Stimulated activated effector memory CD8-positive, alpha-beta T cell treated with anti-CD3 and anti-CD28 coated beads, Interleukin-12 subunit alpha, Interleukin-12 subunit beta, amount 100 ng/mL, for 72 hours (primary cell): Measurements from ENCODE around the gene ITGA6.

ENCODE experiments used
- ATAC-seq: fragments of 150-1000 bp; cut with Tn5 transposase; 2 replicates; pipeline ENCODE4 v1.10.0; 2021
- DNase-seq, 2 donors: peaks; one replicate each; pipeline ENCODE4 v3.0.0; 2021 to 2022; ENCODE audit warnings: low spot score in 2 of 2
- H3K27ac Mint-ChIP-seq: one replicate; pipeline ENCODE4 v1.8.0; 2022; ENCODE audit warnings: mild to moderate bottlenecking, mixed read lengths
- H3K36me3 Mint-ChIP-seq: one replicate; pipeline ENCODE4 v1.8.0; 2022; ENCODE audit warnings: mild to moderate bottlenecking, mixed read lengths
- H3K4me1 Mint-ChIP-seq: one replicate; pipeline ENCODE4 v1.8.0; 2022; ENCODE audit warnings: mixed read lengths
- H3K4me3 Mint-ChIP-seq: one replicate; pipeline ENCODE4 v1.8.0; 2022; ENCODE audit warnings: mild to moderate bottlenecking, mixed read lengths
- H3K9me3 Mint-ChIP-seq: one replicate; pipeline ENCODE4 v1.8.0; 2022; ENCODE audit warnings: mixed read lengths

ITGA6 gene

GRCh38 chr2:172405673-172406072, 21.7 kb upstream of the ITGA6 start:
- no peak for ATAC-seq
- no peaks in the 10 kb centered on the region for H3K4me1 Mint-ChIP-seq

GRCh38 chr2:172408143-172408766, 19.1 kb upstream of the ITGA6 start:
- DNase-seq (no peak), ATAC-seq (no peak)
- Mint-ChIP-seq H3K4me1 (no peaks in the 10 kb centered on the region), H3K27ac (no peak overlapping the region), H3K9me3 (no peaks in the 10 kb centered on the region), H3K4me3 (no peak overlapping the region), H3K36me3 (no peaks in the 10 kb centered on the region)

More at GRCh38 chr2:172405673-172406072, 21.7 kb upstream of the ITGA6 start:
- Mint-ChIP-seq H3K9me3 (no peaks in the 10 kb centered on the region), H3K36me3 (no peaks in the 10 kb centered on the region), H3K27ac (no peak overlapping the region), H3K4me3 (no peak overlapping the region)
- no peak for DNase-seq

- no peak for DNase-seq
- no peaks in the 10 kb centered on the region for H3K4me1 Mint-ChIP-seq
- no peaks in the 10 kb centered on the region for H3K36me3 Mint-ChIP-seq
- no peak for ATAC-seq
- no peak overlapping the region for H3K4me3 Mint-ChIP-seq
- H3K9me3 Mint-ChIP-seq, result no peaks in the 10 kb centered on the region
- no peak overlapping the region for H3K27ac Mint-ChIP-seq
These were observed 18.3 kb upstream of the ITGA6 start for GRCh38 chr2:172409042-172409441.

GRCh38 chr2:172412984-172413492, 14.3 kb upstream of the ITGA6 start:
- no peaks in the 10 kb centered on the region for H3K36me3 Mint-ChIP-seq
- ATAC-seq, result no peak
- H3K4me1 Mint-ChIP-seq, result no peaks in the 10 kb centered on the region
- no peak for DNase-seq
- H3K4me3 Mint-ChIP-seq, result no peak overlapping the region
- H3K27ac Mint-ChIP-seq, result no peak overlapping the region
- H3K9me3 Mint-ChIP-seq, result no peaks in the 10 kb centered on the region

GRCh38 chr2:172415157-172415864, 12.1 kb upstream of the ITGA6 start:
- no peaks in the 10 kb centered on the region for H3K36me3 Mint-ChIP-seq
- H3K4me1 Mint-ChIP-seq, result no peaks in the 10 kb centered on the region
- no peak for DNase-seq
- ATAC-seq, result no peak
- H3K27ac Mint-ChIP-seq, result no peak overlapping the region
- no peaks in the 10 kb centered on the region for H3K9me3 Mint-ChIP-seq
- H3K4me3 Mint-ChIP-seq, result no peak overlapping the region

- Mint-ChIP-seq H3K4me1 (no peaks in the 10 kb centered on the region), H3K9me3 (no peaks in the 10 kb centered on the region), H3K4me3 (no peak overlapping the region), H3K36me3 (no peaks in the 10 kb centered on the region), H3K27ac (no peak overlapping the region)
- ATAC-seq (no peak), DNase-seq (no peak)
These were observed 11.6 kb upstream of the ITGA6 start for GRCh38 chr2:172415865-172416183.

GRCh38 chr2:172416447-172417058, 10.8 kb upstream of the ITGA6 start:
- peak; percentile 47 for ATAC-seq
- DNase-seq, result no peak
- Mint-ChIP-seq H3K36me3 (no peaks in the 10 kb centered on the region), H3K9me3 (no peaks in the 10 kb centered on the region), H3K4me1 (no peaks in the 10 kb centered on the region), H3K27ac (no peak overlapping the region), H3K4me3 (no peak overlapping the region)

- DNase-seq (no peak), ATAC-seq (no peak)
- no peak overlapping the region for H3K27ac Mint-ChIP-seq
- H3K4me1 Mint-ChIP-seq, result no peaks in the 10 kb centered on the region
- no peak overlapping the region for H3K4me3 Mint-ChIP-seq
- H3K9me3 Mint-ChIP-seq, result no peaks in the 10 kb centered on the region
- no peaks in the 10 kb centered on the region for H3K36me3 Mint-ChIP-seq
These were observed 7.2 kb upstream of the ITGA6 start for GRCh38 chr2:172420216-172420615.

GRCh38 chr2:172423160-172423559, 4.2 kb upstream of the ITGA6 start:
- Mint-ChIP-seq H3K4me1 (peaks cover 7% of the 10 kb centered on the region), H3K36me3 (no peaks in the 10 kb centered on the region), H3K4me3 (no peak overlapping the region), H3K27ac (no peak overlapping the region), H3K9me3 (no peaks in the 10 kb centered on the region)
- DNase-seq, result no peak
- no peak for ATAC-seq

GRCh38 chr2:172425336-172425735, 2.0 kb upstream of the ITGA6 start:
- Mint-ChIP-seq H3K36me3 (no peaks in the 10 kb centered on the region), H3K9me3 (no peaks in the 10 kb centered on the region), H3K27ac (no peak overlapping the region), H3K4me3 (no peak overlapping the region), H3K4me1 (peaks cover 21% of the 10 kb centered on the region)
- ATAC-seq (no peak), DNase-seq (no peak)

GRCh38 chr2:172426635-172427255, 641 bp upstream of the ITGA6 start:
- DNase-seq (no peak), ATAC-seq (no peak)
- Mint-ChIP-seq H3K4me1 (peaks cover 32% of the 10 kb centered on the region), H3K9me3 (no peaks in the 10 kb centered on the region), H3K27ac (no peak overlapping the region), H3K4me3 (peak overlapping the region; percentile 69), H3K36me3 (no peaks in the 10 kb centered on the region)

- DNase-seq, result peak in 1 of 2 donors; percentile 66
- H3K27ac Mint-ChIP-seq, result peak overlapping the region; percentile 3
These were observed 825 bp downstream of the ITGA6 start for GRCh38 chr2:172427990-172428831.

GRCh38 chr2:172428832-172429210, 1.4 kb downstream of the ITGA6 start:
- Mint-ChIP-seq H3K4me1 (peaks cover 49% of the 10 kb centered on the region), H3K4me3 (peak overlapping the region; percentile 69), H3K9me3 (no peaks in the 10 kb centered on the region), H3K36me3 (no peaks in the 10 kb centered on the region), H3K27ac (peak overlapping the region; percentile 3)
- ATAC-seq (no peak), DNase-seq (no peak)

More at GRCh38 chr2:172427990-172428831, 825 bp downstream of the ITGA6 start:
- peaks cover 43% of the 10 kb centered on the region for H3K4me1 Mint-ChIP-seq
- H3K36me3 Mint-ChIP-seq, result no peaks in the 10 kb centered on the region
- H3K4me3 Mint-ChIP-seq, result peak overlapping the region; percentile 69
- peak; percentile 71 for ATAC-seq
- no peaks in the 10 kb centered on the region for H3K9me3 Mint-ChIP-seq

- peak overlapping the region; percentile 69 for H3K4me3 Mint-ChIP-seq
- ATAC-seq (no peak), DNase-seq (no peak)
- H3K27ac Mint-ChIP-seq, result peak overlapping the region; percentile 3
- H3K4me1 Mint-ChIP-seq, result peaks cover 55% of the 10 kb centered on the region
- no peaks in the 10 kb centered on the region for H3K9me3 Mint-ChIP-seq
- no peaks in the 10 kb centered on the region for H3K36me3 Mint-ChIP-seq
These were observed 2.0 kb downstream of the ITGA6 start for GRCh38 chr2:172429301-172429968.
